GM23338 (cell line): ENCODE data around the gene ITGA3. TPM values are rescaled to one million over a fixed set of nuclear protein-coding genes. Genes with fewer than 3 reads are reported as not detected.

Experiments used
- ATAC-seq: fragments of 200-7000 bp; cut with Tn5 transposase; 3 replicates; pipeline ENCODE4 v1.9.1; 2020
- DNase-seq: peaks from one replicate; pipeline ENCODE4 v3.0.0-alpha.2; 2015; ENCODE audit warnings: low spot score
- H2AFZ ChIP-seq: fragments of 200-600 bp; sonication (generic); 2 replicates; pipeline ENCODE4 v1.8.0; 2016; ENCODE audit warnings: antibody characterized with exemption, mild to moderate bottlenecking, moderate library complexity
- H3F3A ChIP-seq: fragments of 200-600 bp; sonication (generic); replicated peaks from 2 replicates; pipeline ENCODE4 v1.8.0; 2017; ENCODE audit warnings: antibody characterized with exemption, mixed run types, low read depth
- H3K27ac ChIP-seq: fragments of 200-600 bp; sonication (generic); 2 replicates; pipeline ENCODE4 v1.6.1; 2016; ENCODE audit warnings: low read depth
- H3K27me3 ChIP-seq: fragments of 200-600 bp; sonication (generic); 2 replicates; pipeline ENCODE4 v1.8.0; 2016; ENCODE audit warnings: mild to moderate bottlenecking, mixed run types, moderate library complexity; ENCODE audit not compliant: insufficient read depth
- H3K36me3 ChIP-seq: fragments of 200-600 bp; sonication (generic); 2 replicates; pipeline ENCODE4 v1.8.0; 2016; ENCODE audit warnings: mild to moderate bottlenecking; ENCODE audit not compliant: insufficient read depth
- H3K4me1 ChIP-seq: fragments of 200-600 bp; sonication (generic); 2 replicates; pipeline ENCODE4 v1.8.0; 2016; ENCODE audit warnings: mild to moderate bottlenecking, moderate library complexity; ENCODE audit not compliant: insufficient read depth
- H3K4me2 ChIP-seq: fragments of 200-600 bp; sonication (generic); 2 replicates; pipeline ENCODE4 v1.7.1; 2017; ENCODE audit warnings: mixed run types
- H3K4me3 ChIP-seq: fragments of 200-600 bp; sonication (generic); 2 replicates; pipeline ENCODE4 v1.6.1; 2016; ENCODE audit warnings: mixed run types
- H3K79me2 ChIP-seq: fragments of 200-600 bp; sonication (generic); replicated peaks from 2 replicates; pipeline ENCODE4 v1.8.0; 2017; ENCODE audit warnings: mild to moderate bottlenecking; ENCODE audit not compliant: insufficient read depth
- H3K9me2 ChIP-seq: fragments of 200-600 bp; sonication (generic); 2 replicates; pipeline ENCODE4 v1.8.0; 2017; ENCODE audit not compliant: insufficient read depth
- H4K20me1 ChIP-seq: fragments of 200-600 bp; sonication (generic); replicated peaks from 2 replicates; pipeline ENCODE4 v1.8.0; 2017; ENCODE audit warnings: mild to moderate bottlenecking; ENCODE audit not compliant: insufficient read depth
- H3K27ac Mint-ChIP-seq: 2 replicates; pipeline ENCODE4 v1.8.0; 2020; ENCODE audit warnings: inconsistent platforms, mild to moderate bottlenecking, moderate library complexity, mixed read lengths
- H3K27me3 Mint-ChIP-seq: 3 replicates; pipeline ENCODE4 v1.8.0; 2022; ENCODE audit warnings: low read depth, mild to moderate bottlenecking, moderate library complexity, mixed read lengths, inconsistent platforms; ENCODE audit not compliant: insufficient read depth, poor library complexity
- H3K36me3 Mint-ChIP-seq: 3 replicates; pipeline ENCODE4 v1.8.0; 2021; ENCODE audit warnings: low read depth, mild to moderate bottlenecking, inconsistent platforms, moderate library complexity, mixed read lengths
- H3K4me1 Mint-ChIP-seq: 3 replicates; pipeline ENCODE4 v1.8.0; 2020; ENCODE audit warnings: mild to moderate bottlenecking, inconsistent platforms, mixed read lengths
- H3K4me3 Mint-ChIP-seq: 3 replicates; pipeline ENCODE4 v1.8.0; 2021; ENCODE audit warnings: moderate library complexity, mild to moderate bottlenecking, inconsistent platforms, mixed read lengths
- H3K9me3 Mint-ChIP-seq: 3 replicates; pipeline ENCODE4 v1.8.0; 2020; ENCODE audit warnings: moderate library complexity, mild to moderate bottlenecking, inconsistent platforms, mixed read lengths
- CTCF ChIP-seq, 2 experiments: fragments of 200-600 bp in 1 of 2; sonication (generic) in 1 of 2; conservative IDR thresholded peaks; 2 replicates each; pipeline versions ENCODE4 v1.5.1 to v1.6.1; 2016 to 2017; ENCODE audit warnings: antibody characterized with exemption in 2 of 2, low read depth in 2 of 2, mild to moderate bottlenecking in 2 of 2, moderate library complexity in 1 of 2
- ETS1 ChIP-seq: IDR thresholded peaks from 2 replicates; pipeline ENCODE4 v1.6.1; 2016; ENCODE audit warnings: antibody characterized with exemption
- EZH2phosphoT487 ChIP-seq: fragments of 200-600 bp; sonication (generic); IDR thresholded peaks from one replicate; pipeline ENCODE4 v1.8.1; 2018; ENCODE audit warnings: antibody characterized with exemption; ENCODE audit not compliant: unreplicated experiment
- POLR2AphosphoS5 ChIP-seq: IDR thresholded peaks from 2 replicates; pipeline ENCODE4 v1.6.1; 2016; ENCODE audit warnings: antibody characterized with exemption, low read depth
- ZNF331 ChIP-seq: fragments of 250-450 bp; sonication (Bioruptor Pico); IDR thresholded peaks from 2 replicates; pipeline ENCODE4 v1.5.0; 2020; ENCODE audit warnings: low read depth, mild to moderate bottlenecking, moderate library complexity
- ZNF462 ChIP-seq: fragments of 250-450 bp; sonication (Bioruptor Pico); IDR thresholded peaks from 2 replicates; pipeline ENCODE4 v1.5.0; 2020; ENCODE audit warnings: mild to moderate bottlenecking, moderate library complexity
- polyA plus RNA-seq: library from polyadenylated mRNA; unstranded; fragments of >200 nt; fragmentation: Nextera tagmentation; extraction: Ambion mirVana; gene quantifications from 2 replicates; pipeline ENCODE4 v1.2.1, GENCODE V29; 2016
- total RNA-seq: library from RNA; depleted of rRNA; stranded (reverse); fragments of >200 nt; shearing (Covaris generic); gene quantifications from 2 replicates; pipeline ENCODE4 v1.2.3, GENCODE V29; 2014

Gene ITGA3
- total and polyA plus RNA-seq, 2 experiments from 2014 or later = 9.6 to 28.3 TPM

GRCh38 chr17:50056217-50056960 is 479 bp downstream of the ITGA3 start (continued):
- TF ChIP-seq ZNF462 (CRISPR knock-in tag) (no peak), CTCF (conservative IDR thresholded peaks at IDR 0.05; ENCODE audit: low read depth in 2 of 2) (peak in 1 of 2 experiments; percentile 58; a peak in 3 of 4 replicates)

- Mint-ChIP-seq H3K9me3 (no peaks in the 10 kb centered on the region), H3K4me1 (peaks cover 41% of the 10 kb centered on the region)
- H3K27me3 ChIP-seq = peaks cover 19% of the 10 kb centered on the region
- TF ChIP-seq ETS1 (no peak), EZH2phosphoT487 (no peak), POLR2AphosphoS5 (no peak), ZNF331 (CRISPR knock-in tag) (no peak)
These were observed 1.0 kb downstream of the ITGA3 start for GRCh38 chr17:50056961-50057330.

More at GRCh38 chr17:50056961-50057330, 1.0 kb downstream of the ITGA3 start:
- peak overlapping the region; percentile 98 for H2AFZ ChIP-seq
- H3K4me1 ChIP-seq = peaks cover 19% of the 10 kb centered on the region; the same call in 1 of the 2 replicates
- no peaks in the 10 kb centered on the region for H4K20me1 ChIP-seq
- peak; percentile 49 for DNase-seq
- H3K36me3 ChIP-seq = no peaks in the 10 kb centered on the region
- Mint-ChIP-seq H3K27me3 (peaks cover 45% of the 10 kb centered on the region), H3K27ac (no peak overlapping the region), H3K36me3 (peaks cover 4% of the 10 kb centered on the region; the same call in 1 of the 3 replicates), H3K4me3 (peak overlapping the region; percentile 85)
- no peak overlapping the region for H3K27ac ChIP-seq
- H3F3A ChIP-seq = peaks cover 18% of the 10 kb centered on the region
- peak overlapping the region; percentile 58 for H3K4me3 ChIP-seq
- no peaks in the 10 kb centered on the region for H3K79me2 ChIP-seq
- peak overlapping the region; percentile 84 for H3K4me2 ChIP-seq
- peak; percentile 13 for ATAC-seq
- H3K9me2 ChIP-seq = no peaks in the 10 kb centered on the region
